Activated T-cell treated with anti-CD3 and anti-CD28 coated beads for 1 hour (primary cell): Measurements from ENCODE around the gene CNOT10.
A peak's percentile ranks its signal among the peaks of the same experiment; 100 is the strongest.
"Not testable (repeated sequence)": the region's sequence is repeated elsewhere in the genome, so short reads cannot be mapped to it uniquely, and the experiment has no call there.

Experiments
- DNase-seq: peaks from one replicate; pipeline ENCODE4 v3.0.0-alpha.2; 2020; ENCODE audit warnings: low read depth

Gene CNOT10

GRCh38 chr3:32757618-32758374 lies 72.8 kb downstream of the CNOT10 start:
- DNase-seq = no peak

- DNase-seq = no peak
These were observed 73.4 kb downstream of the CNOT10 start for GRCh38 chr3:32758375-32758753.

GRCh38 chr3:32759342-32759741 lies 74.4 kb downstream of the CNOT10 start:
- no peak for DNase-seq

- no peak for DNase-seq
These were observed 79.5 kb downstream of the CNOT10 start for GRCh38 chr3:32764481-32764880.

GRCh38 chr3:32778389-32778788 lies 93.4 kb downstream of the CNOT10 start:
- no peak for DNase-seq

- DNase-seq = no peak
These were observed 95.2 kb downstream of the CNOT10 start for GRCh38 chr3:32780071-32780734.

- no peak for DNase-seq
These were observed 95.8 kb downstream of the CNOT10 start for GRCh38 chr3:32780735-32781210.

GRCh38 chr3:32781211-32781968 lies 96.4 kb downstream of the CNOT10 start:
- peak; percentile 45 for DNase-seq

GRCh38 chr3:32781969-32782270 lies 96.9 kb downstream of the CNOT10 start:
- not testable (repeated sequence) for DNase-seq

GRCh38 chr3:32782407-32782806 lies 97.4 kb downstream of the CNOT10 start:
- DNase-seq = no peak

GRCh38 chr3:32791833-32792232 lies 106.8 kb downstream of the CNOT10 start:
- DNase-seq = no peak

GRCh38 chr3:32794487-32795308 lies 109.7 kb downstream of the CNOT10 start:
- DNase-seq = no peak

- DNase-seq = not testable (repeated sequence)
These were observed 111.5 kb downstream of the CNOT10 start for GRCh38 chr3:32796384-32796950.

GRCh38 chr3:32797776-32798175 lies 112.8 kb downstream of the CNOT10 start:
- DNase-seq = no peak

GRCh38 chr3:32801440-32801839 lies 116.5 kb downstream of the CNOT10 start:
- not testable (repeated sequence) for DNase-seq

- no peak for DNase-seq
These were observed 128.2 kb downstream of the CNOT10 start for GRCh38 chr3:32813180-32813579.

GRCh38 chr3:32814361-32814760 lies 129.4 kb downstream of the CNOT10 start:
- no peak for DNase-seq

- DNase-seq = no peak
These were observed 131.0 kb downstream of the CNOT10 start for GRCh38 chr3:32815841-32816438.

GRCh38 chr3:32816439-32817256 lies 131.7 kb downstream of the CNOT10 start:
- no peak for DNase-seq

GRCh38 chr3:32817257-32817557 lies 132.2 kb downstream of the CNOT10 start:
- no peak for DNase-seq
